NB4 (cell line): ENCODE measurements around the gene MSX1.

Experiments used
- MYC ChIP-seq: IDR thresholded peaks from 2 replicates; pipeline ENCODE4 v1.6.1; 2011; ENCODE audit warnings: low read depth, low read length
- TF ChIP-seq, protein P1 (sequence below): IDR thresholded peaks from one replicate; pipeline ENCODE4 v1.5.1; 2012; ENCODE audit warnings: low read depth, low read length
- TF ChIP-seq, protein P2 (sequence below): IDR thresholded peaks from 2 replicates; pipeline ENCODE4 v1.6.1; 2011; ENCODE audit warnings: low read depth, low read length

DNA sequence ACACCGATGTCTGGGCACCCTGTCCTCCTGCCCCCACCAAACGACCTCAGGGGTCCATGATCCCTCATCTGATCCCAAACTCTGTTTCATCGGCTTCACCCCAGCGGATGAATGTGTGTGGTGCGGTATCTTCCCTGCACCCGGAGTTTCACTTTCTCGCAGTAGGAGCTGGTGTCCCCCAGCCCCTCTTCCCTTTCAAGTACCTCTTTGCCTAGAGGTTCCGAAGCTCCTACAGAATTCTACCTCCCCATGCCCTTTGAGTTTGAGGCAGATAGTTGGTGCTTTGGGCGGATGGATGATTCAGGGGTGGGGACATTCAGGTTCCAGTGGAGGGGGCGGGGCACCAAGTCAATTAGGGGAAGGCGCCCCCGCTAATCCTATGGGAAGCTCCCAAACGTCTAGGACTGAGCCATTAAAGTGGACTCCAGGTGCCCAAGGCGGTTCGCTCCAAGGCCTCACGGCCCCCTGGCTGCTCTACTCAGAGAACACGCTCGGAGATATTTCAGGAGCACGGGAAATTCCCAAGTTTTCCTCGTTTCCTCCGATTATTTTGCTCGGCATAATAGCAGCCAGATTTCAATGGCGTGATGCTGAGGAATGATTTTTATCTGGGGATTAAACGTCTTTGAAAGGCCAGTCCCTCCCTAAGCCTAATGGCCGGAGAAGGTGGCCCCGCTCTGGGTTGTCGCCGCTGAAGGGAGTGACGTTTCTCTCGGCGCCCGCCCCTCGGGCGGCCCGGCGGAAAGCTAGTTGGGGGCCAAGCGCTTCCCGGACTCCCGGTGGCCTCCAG is 1.3 kb downstream of the MSX1 start:
- TF ChIP-seq, protein P1, sequence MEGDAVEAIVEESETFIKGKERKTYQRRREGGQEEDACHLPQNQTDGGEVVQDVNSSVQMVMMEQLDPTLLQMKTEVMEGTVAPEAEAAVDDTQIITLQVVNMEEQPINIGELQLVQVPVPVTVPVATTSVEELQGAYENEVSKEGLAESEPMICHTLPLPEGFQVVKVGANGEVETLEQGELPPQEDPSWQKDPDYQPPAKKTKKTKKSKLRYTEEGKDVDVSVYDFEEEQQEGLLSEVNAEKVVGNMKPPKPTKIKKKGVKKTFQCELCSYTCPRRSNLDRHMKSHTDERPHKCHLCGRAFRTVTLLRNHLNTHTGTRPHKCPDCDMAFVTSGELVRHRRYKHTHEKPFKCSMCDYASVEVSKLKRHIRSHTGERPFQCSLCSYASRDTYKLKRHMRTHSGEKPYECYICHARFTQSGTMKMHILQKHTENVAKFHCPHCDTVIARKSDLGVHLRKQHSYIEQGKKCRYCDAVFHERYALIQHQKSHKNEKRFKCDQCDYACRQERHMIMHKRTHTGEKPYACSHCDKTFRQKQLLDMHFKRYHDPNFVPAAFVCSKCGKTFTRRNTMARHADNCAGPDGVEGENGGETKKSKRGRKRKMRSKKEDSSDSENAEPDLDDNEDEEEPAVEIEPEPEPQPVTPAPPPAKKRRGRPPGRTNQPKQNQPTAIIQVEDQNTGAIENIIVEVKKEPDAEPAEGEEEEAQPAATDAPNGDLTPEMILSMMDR: no peak
- TF ChIP-seq, protein P2, sequence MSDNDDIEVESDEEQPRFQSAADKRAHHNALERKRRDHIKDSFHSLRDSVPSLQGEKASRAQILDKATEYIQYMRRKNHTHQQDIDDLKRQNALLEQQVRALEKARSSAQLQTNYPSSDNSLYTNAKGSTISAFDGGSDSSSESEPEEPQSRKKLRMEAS: no peak
- no peak for TF ChIP-seq MYC
